HG03460 (cell line): Measurements from ENCODE around the gene NEK10.

ENCODE experiments used
- ATAC-seq: cut with Tn5 transposase; IDR thresholded peaks from one replicate; pipeline ENCODE4 v1.9.1; 2021; ENCODE audit not compliant: unreplicated experiment

Gene NEK10

GRCh38 chr3:27078246-27078913, 290.8 kb downstream of the NEK10 start:
- ATAC-seq = no peak

- no peak for ATAC-seq
These were observed 292.2 kb downstream of the NEK10 start for GRCh38 chr3:27076815-27077630.

- no peak for ATAC-seq
These were observed 294.3 kb downstream of the NEK10 start for GRCh38 chr3:27074914-27075313.

GRCh38 chr3:27073912-27074311, 295.3 kb downstream of the NEK10 start:
- ATAC-seq = no peak

GRCh38 chr3:27072810-27073651, 296.2 kb downstream of the NEK10 start:
- ATAC-seq = no peak

GRCh38 chr3:27060336-27060735, 308.8 kb downstream of the NEK10 start:
- ATAC-seq = no peak
